ENCODE results near the gene GMDS. TPM values are rescaled to one million over a fixed set of nuclear protein-coding genes. Genes with fewer than 3 reads are reported as not detected.
"Not testable (repeated sequence)": the region's sequence is repeated elsewhere in the genome, so short reads cannot be mapped to it uniquely, and the experiment has no call there.

The GMDS gene
- total RNA-seq, 6 experiments from 2014 or later, result 13.2 to 18.0 (median 14.7) TPM

DNA sequence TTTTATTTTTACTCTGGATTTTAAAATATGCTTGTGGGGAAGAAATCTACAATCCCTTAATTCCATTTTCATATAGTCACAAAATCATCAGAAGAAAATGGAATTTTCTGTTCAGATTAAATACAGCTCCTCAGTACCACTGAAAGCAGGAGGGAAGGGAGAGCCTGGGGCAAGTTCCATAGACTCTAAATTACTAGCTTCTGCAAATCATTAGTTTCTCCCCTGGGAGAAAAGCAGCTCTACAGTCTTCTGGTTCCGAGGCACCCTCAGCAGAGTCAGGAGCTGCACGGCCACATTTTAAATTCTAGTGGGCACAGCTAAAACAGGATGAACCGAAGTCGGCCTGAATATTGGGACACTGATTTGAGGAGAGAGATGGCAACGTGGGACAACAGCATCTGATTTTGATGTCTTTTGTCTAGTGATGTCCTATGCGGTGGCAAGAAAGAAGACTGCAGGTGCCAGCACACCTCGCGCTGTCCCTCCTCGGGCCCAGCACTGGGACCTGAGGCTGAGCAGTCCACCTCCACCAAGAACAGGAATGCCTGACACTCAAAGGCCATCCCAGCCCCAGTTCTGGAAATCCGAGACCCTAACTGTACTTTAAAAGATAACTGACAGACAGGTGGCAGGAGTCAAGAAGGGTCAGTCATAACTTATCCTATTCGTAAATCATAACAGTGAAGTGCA is 545.0 kb downstream of the GMDS start:
- H3K36me3 Mint-ChIP-seq (ENCODE audit: low read depth), result no peaks in the 10 kb centered on the region
- DNase-seq, result no peak
- peaks cover 2% of the 10 kb centered on the region; the same call in 1 of the 2 replicates for H3K27me3 Mint-ChIP-seq (ENCODE audit: insufficient read depth)
- peak overlapping the region; percentile 93; the same call in 1 of the 2 replicates for H3K27ac Mint-ChIP-seq
- H3K4me1 Mint-ChIP-seq (ENCODE audit: low read depth), result peaks cover 59% of the 10 kb centered on the region
- no peak for TF ChIP-seq CTCF (IDR thresholded peaks at IDR 0.05)
- H3K9me3 Mint-ChIP-seq, result no peaks in the 10 kb centered on the region
- no peak overlapping the region for H3K4me3 Mint-ChIP-seq

- Mint-ChIP-seq H3K9me3 (no peaks in the 10 kb centered on the region), H3K36me3 (ENCODE audit: low read depth) (no peaks in the 10 kb centered on the region), H3K4me1 (ENCODE audit: low read depth) (peaks cover 51% of the 10 kb centered on the region), H3K27me3 (ENCODE audit: insufficient read depth) (peaks cover 2% of the 10 kb centered on the region; the same call in 1 of the 2 replicates), H3K27ac (no peak overlapping the region), H3K4me3 (no peak overlapping the region)
- DNase-seq, result no peak
- TF ChIP-seq CTCF (IDR thresholded peaks at IDR 0.05), result no peak
These were observed 546.9 kb downstream of the GMDS start for GRCh38 chr6:1698527-1698926.

- Mint-ChIP-seq H3K27ac (no peak overlapping the region), H3K27me3 (ENCODE audit: insufficient read depth) (peaks cover 5% of the 10 kb centered on the region), H3K36me3 (ENCODE audit: low read depth) (peaks cover 6% of the 10 kb centered on the region), H3K9me3 (no peaks in the 10 kb centered on the region), H3K4me3 (no peak overlapping the region), H3K4me1 (ENCODE audit: low read depth) (peaks cover 45% of the 10 kb centered on the region)
- no peak for DNase-seq
- TF ChIP-seq CTCF (IDR thresholded peaks at IDR 0.05), result no peak
These were observed 547.6 kb downstream of the GMDS start for GRCh38 chr6:1697688-1698351.

GRCh38 chr6:1696463-1696850 is 548.9 kb downstream of the GMDS start:
- H3K27ac Mint-ChIP-seq, result no peak overlapping the region
- H3K36me3 Mint-ChIP-seq (ENCODE audit: low read depth), result peaks cover 12% of the 10 kb centered on the region
- TF ChIP-seq CTCF (IDR thresholded peaks at IDR 0.05), result no peak
- peaks cover 32% of the 10 kb centered on the region for H3K4me1 Mint-ChIP-seq (ENCODE audit: low read depth)
- no peak overlapping the region for H3K4me3 Mint-ChIP-seq
- H3K9me3 Mint-ChIP-seq, result no peaks in the 10 kb centered on the region; the same call in 1 of the 2 replicates
- peaks cover 5% of the 10 kb centered on the region for H3K27me3 Mint-ChIP-seq (ENCODE audit: insufficient read depth)
- no peak for DNase-seq

GRCh38 chr6:1695546-1696462 is 549.6 kb downstream of the GMDS start:
- Mint-ChIP-seq H3K27ac (no peak overlapping the region), H3K9me3 (no peaks in the 10 kb centered on the region; the same call in 1 of the 2 replicates), H3K4me3 (no peak overlapping the region), H3K4me1 (ENCODE audit: low read depth) (peaks cover 25% of the 10 kb centered on the region), H3K36me3 (ENCODE audit: low read depth) (peaks cover 12% of the 10 kb centered on the region), H3K27me3 (ENCODE audit: insufficient read depth) (peaks cover 5% of the 10 kb centered on the region)
- no peak for TF ChIP-seq CTCF (IDR thresholded peaks at IDR 0.05)
- DNase-seq, result no peak

GRCh38 chr6:1691828-1692227 is 553.6 kb downstream of the GMDS start:
- not testable (repeated sequence) for DNase-seq; H3K27me3 Mint-ChIP-seq (ENCODE audit: insufficient read depth); H3K27ac Mint-ChIP-seq; H3K4me3 Mint-ChIP-seq; H3K9me3 Mint-ChIP-seq
- Mint-ChIP-seq H3K36me3 (ENCODE audit: low read depth) (peaks cover 12% of the 10 kb centered on the region), H3K4me1 (ENCODE audit: low read depth) (peaks cover 43% of the 10 kb centered on the region)

- H3K4me3 Mint-ChIP-seq, result not testable (repeated sequence)
These were observed 554.7 kb downstream of the GMDS start for GRCh38 chr6:1690656-1691055.

More at GRCh38 chr6:1690656-1691055, 554.7 kb downstream of the GMDS start:
- not testable (repeated sequence) for H3K27ac Mint-ChIP-seq; DNase-seq; H3K27me3 Mint-ChIP-seq (ENCODE audit: insufficient read depth); H3K9me3 Mint-ChIP-seq
- Mint-ChIP-seq H3K4me1 (ENCODE audit: low read depth) (peaks cover 46% of the 10 kb centered on the region), H3K36me3 (ENCODE audit: low read depth) (peaks cover 12% of the 10 kb centered on the region)
